Measurements from ENCODE around the gene ATP2B3. TPM values are rescaled to one million over a fixed set of nuclear protein-coding genes. Genes with fewer than 3 reads are reported as not detected.

The ATP2B3 gene
- total and polyA plus RNA-seq, 2 of the 4 experiments (the other 2 are of a cell fraction), result under 0.01 to 0.03 TPM

DNA sequence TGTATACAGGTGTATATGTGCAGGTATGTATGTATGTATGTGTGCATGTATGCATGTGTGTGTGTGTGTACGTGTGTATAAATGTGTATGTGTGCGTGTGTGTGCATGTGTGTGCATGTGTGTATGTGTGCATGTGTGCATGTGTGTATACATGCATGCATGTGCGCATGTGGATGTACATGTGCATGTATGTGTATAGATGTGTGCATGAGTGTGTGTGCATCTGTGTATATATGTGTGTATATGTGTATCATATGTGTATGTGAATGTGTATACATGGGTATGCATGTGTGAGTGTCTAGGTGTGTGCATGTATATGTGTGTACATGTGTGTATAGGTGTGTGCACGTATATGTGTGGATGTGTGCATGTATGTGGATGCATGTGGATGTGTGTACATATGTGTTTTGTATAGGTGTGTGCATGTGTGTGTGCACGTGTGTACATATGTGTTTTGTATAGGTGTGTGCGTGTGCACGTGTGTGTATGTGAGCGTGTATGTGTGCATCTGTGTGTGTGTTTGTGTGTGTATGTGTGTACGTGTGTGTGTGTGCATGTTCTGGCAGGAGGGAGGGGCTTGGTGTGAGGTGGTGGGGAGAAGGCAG, 16.7 kb upstream of the ATP2B3 start:
- dilution Hi-C loops (cut with HindIII; ENCODE audit: low sequenced_read_pairs, unreplicated experiment), result no loop called here
- no peak overlapping the region for H3K18ac ChIP-seq (ENCODE audit: low read depth, low read length)
- H4K20me1 ChIP-seq (ENCODE audit: insufficient read depth, low read length), result peaks cover 6% of the 10 kb centered on the region
- H4K91ac ChIP-seq (ENCODE audit: insufficient read depth, low read depth, low read length), result no peak overlapping the region
- H2AK9ac ChIP-seq (replicated peaks; ENCODE audit: low read depth, low read length, poor library complexity), result no peak overlapping the region
- intact Hi-C loops (cut with micrococcal nuclease), result no loop called here
- no peaks in the 10 kb centered on the region; the same call in 1 of the 2 replicates for H3K9me3 ChIP-seq (ENCODE audit: control insufficient read depth, insufficient read depth, low read length)
- POLR2A ChIA-PET (ENCODE audit: unreplicated experiment), result no interaction called here
- H3K27me3 ChIP-seq (ENCODE audit: control insufficient read depth, insufficient read depth, low read length), result no peaks in the 10 kb centered on the region
- WGBS, 2 experiments (ENCODE audit: extremely low coverage in 2 of 2, insufficient read length in 1 of 2), result 83% methylated on average over 7 of the region's 9 CpGs; no CpG with 5 or more reads in 1 of the 2 experiments
- H4K8ac ChIP-seq (ENCODE audit: low read depth in 2 of 2, low read length in 2 of 2), result no peak overlapping the region
- in situ Hi-C loops (cut with MboI; ENCODE audit: low sequenced_read_pairs), result no loop called here
- no peak overlapping the region for H3K23ac ChIP-seq (ENCODE audit: low read depth, low read length)
- no peak overlapping the region for H3K4me3 ChIP-seq (ENCODE audit: insufficient read depth, low read depth, low read length)
- H3K14ac ChIP-seq (replicated peaks; ENCODE audit: low read depth, low read length), result no peak overlapping the region
- no peak for ATAC-seq (ENCODE audit: low read depth)
- H3K27ac ChIP-seq (ENCODE audit: insufficient read depth, low read length), result no peak overlapping the region
- H2AK5ac ChIP-seq (ENCODE audit: low read depth, low read length), result no peak overlapping the region
- H2BK120ac ChIP-seq (ENCODE audit: low read depth, low read length), result no peak overlapping the region
- H3K56ac ChIP-seq (ENCODE audit: extremely low read depth, insufficient read depth, low read length), result no peak overlapping the region
- no peaks in the 10 kb centered on the region for H3K9me1 ChIP-seq (ENCODE audit: insufficient read depth, low read length)
- no peak overlapping the region for H3K4me2 ChIP-seq (ENCODE audit: low read depth, low read length)
- peaks cover 1% of the 10 kb centered on the region; the same call in 1 of the 2 replicates for H3K36me3 ChIP-seq (ENCODE audit: control insufficient read depth, insufficient read depth, low read length)
- no peak overlapping the region for H2AFZ ChIP-seq (replicated peaks; ENCODE audit: low read length, poor library complexity)
- CTCF ChIA-PET, result no interaction called here
- peak overlapping the region; percentile 54 for H2BK5ac ChIP-seq (ENCODE audit: low read depth, low read length, poor library complexity, severe bottlenecking)
- H2BK15ac ChIP-seq (ENCODE audit: low read depth, low read length), result no peak overlapping the region
- DNase-seq, result no peak
- H3K4me1 ChIP-seq (ENCODE audit: control insufficient read depth, insufficient read depth, low read length), result no peaks in the 10 kb centered on the region
- no TSS peak for BruUV-seq (replicated peaks)
- H3K9ac ChIP-seq (ENCODE audit: low read depth, low read length), result no peak overlapping the region
- H3K79me1 ChIP-seq (ENCODE audit: low read depth in 1 of 2, low read length in 2 of 2), result peaks cover 6 to 13% of the 10 kb centered on the region in 2 experiments
- no peak for TF ChIP-seq ELK1 (IDR thresholded peaks at IDR 0.05; ENCODE audit: borderline replicate concordance, low read depth, low read length)
- no peak for TF ChIP-seq MAFK (IDR thresholded peaks at IDR 0.05; ENCODE audit: low read depth, low read length)
- TF ChIP-seq, protein P1, sequence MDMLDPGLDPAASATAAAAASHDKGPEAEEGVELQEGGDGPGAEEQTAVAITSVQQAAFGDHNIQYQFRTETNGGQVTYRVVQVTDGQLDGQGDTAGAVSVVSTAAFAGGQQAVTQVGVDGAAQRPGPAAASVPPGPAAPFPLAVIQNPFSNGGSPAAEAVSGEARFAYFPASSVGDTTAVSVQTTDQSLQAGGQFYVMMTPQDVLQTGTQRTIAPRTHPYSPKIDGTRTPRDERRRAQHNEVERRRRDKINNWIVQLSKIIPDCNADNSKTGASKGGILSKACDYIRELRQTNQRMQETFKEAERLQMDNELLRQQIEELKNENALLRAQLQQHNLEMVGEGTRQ (IDR thresholded peaks at IDR 0.05; ENCODE audit: low read depth, low read length), result no peak
- H4K5ac ChIP-seq (ENCODE audit: low read depth, low read length), result no peak overlapping the region
- H2BK20ac ChIP-seq (ENCODE audit: low read depth, low read length), result no peak overlapping the region
- H3K4ac ChIP-seq (ENCODE audit: low read depth, low read length), result no peak overlapping the region
